ENCODE measurements around the gene COL23A1.

- TF ChIP-seq POLR2A (IDR thresholded peaks at IDR 0.05; ENCODE audit: low read depth) (no peak), CTCF (IDR thresholded peaks at IDR 0.05) (no peak), POLR2AphosphoS5 (IDR thresholded peaks at IDR 0.05) (no peak), EP300 (IDR thresholded peaks at IDR 0.05) (no peak)
These were observed 174.8 kb downstream of the COL23A1 start for GRCh38 chr5:178415353-178415752.
